Stimulated activated CD8-positive, alpha-beta memory T cell treated with anti-CD3 and anti-CD28 coated beads, Interleukin-15, amount 100 ng/mL, for 48 hours (primary cell): Measurements from ENCODE around the gene MIEF2.
A peak's percentile ranks its signal among the peaks of the same experiment; 100 is the strongest.

ENCODE experiments used
- DNase-seq, 2 donors: peaks; one replicate each; pipeline ENCODE4 v3.0.0-alpha.2; 2020; ENCODE audit warnings: low read depth in 2 of 2

MIEF2 gene

DNA sequence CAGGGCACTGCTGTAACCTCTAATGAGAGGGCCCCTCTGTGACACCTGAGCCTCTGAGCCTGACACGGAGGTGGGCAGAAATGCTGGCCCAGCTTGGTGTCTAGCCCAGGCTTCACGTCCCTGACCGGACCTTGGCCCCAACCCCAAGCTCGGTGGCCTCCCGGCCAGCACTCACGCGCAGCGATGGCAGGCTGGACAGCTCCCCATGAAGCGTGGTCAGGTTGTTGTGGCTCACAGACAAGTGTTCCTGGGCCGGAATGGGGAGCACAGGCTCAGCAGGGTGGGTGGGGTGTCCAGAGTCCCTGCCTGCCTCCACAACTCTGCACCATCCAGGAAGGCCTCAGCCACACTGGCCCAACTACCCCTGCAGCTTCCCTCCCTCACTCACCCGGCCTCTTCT is 4.1 kb upstream of the MIEF2 start:
- no peak for DNase-seq

DNA sequence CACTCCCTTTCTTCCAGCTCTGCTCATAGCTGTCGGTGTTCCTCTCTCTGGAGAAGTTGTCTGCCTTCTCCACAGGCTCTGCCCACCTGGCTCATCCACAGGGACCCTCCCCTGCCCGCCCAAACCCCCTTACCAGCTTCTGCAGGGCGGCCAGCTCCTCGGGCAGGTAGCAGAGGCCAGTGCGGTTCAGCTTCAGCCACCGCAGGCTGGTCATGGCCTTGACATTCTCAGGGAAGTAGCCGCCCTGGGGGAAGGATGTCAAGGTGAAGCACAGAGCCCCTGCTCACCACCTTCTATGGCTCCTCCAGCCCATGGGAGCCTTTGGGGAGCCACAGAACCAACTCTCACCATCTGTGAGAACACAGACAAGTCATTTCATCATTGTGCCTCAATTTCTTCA is 3.7 kb upstream of the MIEF2 start:
- no peak for DNase-seq

DNA sequence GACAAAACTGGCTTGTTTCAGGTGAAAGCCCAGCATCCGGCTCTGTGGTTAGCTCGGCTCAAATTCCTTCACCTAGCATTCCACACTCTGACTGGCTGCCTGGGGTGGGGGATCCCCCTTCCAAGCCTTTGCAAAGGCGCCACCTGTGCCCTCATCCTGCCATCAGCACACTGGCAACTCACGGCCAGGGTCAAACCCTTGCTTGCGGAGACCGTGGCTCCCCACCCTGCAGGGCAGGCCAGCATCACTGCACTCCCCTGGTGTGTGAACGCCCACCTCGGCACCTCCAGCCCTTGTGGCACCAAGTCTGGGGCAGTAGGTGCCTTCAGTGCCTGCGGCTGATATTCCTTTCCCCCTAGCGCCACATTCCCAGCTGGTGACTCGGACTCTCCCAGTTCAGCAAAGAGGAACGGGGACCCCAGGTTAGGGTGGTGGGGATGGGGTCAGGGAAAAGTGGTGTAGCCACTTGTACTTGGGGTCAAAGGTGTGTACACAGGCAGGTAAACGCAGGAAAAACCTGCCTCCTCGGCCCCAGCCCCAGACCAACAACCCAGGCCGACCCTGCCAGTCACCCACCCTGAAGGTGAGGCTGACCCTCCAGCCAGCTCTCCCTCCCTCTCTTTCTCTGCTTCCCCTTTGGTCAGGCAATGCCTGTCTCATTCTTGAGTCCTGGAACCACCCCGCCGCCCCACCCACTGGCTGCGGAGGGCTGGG is 3.0 kb upstream of the MIEF2 start:
- DNase-seq: no peak

DNA sequence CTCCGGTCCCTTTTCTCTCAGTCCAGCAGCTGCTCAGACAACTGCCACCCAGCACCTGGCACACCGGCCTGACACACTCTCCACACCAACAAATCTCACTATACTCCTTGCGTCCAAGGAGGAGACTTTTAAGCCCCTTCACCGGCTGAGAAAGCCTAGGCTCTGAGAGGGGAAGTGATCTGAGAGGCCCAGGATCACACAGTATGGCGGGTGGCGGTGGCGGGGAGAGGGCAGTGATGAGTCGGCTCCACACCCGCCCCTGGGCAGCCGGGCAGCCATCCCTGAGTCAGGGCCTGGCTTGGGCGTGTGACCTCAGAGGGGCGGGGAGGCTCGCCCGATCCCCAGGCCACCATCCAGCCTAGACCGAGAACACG is 2.5 kb upstream of the MIEF2 start:
- DNase-seq: peak; percentile 25 to 37

DNA sequence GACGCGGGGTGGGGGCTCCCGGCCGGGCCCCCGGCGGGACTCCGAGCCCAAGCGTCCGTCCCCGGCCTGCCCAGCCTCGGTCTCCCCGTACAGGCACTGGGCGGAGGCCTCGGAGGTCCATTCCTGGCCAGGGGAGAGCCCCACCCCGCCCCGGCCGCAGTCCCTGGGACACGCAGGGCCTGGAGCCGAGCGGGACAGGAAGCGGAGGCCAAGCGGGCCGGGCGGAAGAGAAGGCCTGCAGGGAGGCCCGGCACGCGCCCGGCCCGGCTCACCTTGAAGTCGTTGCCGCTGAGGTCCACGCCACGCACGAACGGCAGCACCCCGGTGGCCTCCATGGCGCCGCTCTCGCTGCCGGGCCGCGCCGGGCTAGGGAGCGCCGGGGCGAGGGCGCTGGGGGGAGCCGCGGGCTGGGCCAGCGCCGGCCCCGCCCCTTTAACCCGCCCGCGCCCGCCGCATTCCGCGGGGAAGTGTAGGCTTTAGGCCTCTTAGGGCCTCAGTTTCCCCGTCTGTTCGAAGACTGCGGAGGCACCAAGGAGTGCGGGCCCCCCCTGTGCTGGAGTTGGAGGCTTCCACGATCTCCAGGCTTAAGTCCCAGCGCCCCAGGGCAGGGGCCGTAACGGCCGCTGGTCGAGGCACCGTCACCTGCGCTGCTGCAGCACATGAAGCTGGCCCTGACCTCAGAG is 2.0 kb upstream of the MIEF2 start, which contains the start of gene FLII:
Gene FLII (minus strand): TSS at position 383 of the 683 bp plus-strand sequence. CDS start 48 bp downstream, at position 335.
- peak in 1 of 2 donors; percentile 31 for DNase-seq

DNA sequence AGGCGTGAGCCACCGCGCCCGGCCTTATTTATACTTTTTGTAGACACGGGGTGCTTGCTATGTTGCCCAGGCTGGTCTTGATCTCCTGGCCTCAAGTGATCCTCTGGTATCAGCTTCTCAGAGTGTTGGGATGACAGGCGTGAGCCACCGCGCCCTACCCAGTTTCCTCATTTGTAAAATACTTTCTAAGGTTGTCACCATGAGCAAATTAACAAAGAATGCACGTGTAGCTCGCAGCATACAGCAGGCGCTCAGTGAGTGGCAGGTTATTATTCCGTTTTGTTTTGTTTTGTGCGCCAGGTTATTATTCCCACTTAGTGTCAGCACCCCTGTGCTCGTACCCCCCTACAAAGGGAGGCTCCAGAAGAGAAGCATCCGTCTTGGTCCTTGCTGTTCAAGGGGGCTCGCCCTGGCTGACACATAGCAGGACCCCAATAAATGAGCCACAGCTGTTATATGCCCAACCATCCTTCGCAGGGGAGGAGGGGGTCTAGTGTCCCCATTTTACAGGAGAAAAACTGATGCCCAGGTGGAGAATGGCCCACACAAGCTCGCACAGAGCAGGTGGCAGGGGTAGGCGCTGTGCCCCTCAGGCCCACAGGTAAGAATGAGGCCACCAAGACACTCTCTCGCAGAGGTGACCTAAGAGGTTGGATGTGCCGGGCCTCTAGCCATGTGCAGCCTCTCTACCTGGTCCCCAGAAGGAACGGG is 686 bp upstream of the MIEF2 start:
- no peak for DNase-seq

DNA sequence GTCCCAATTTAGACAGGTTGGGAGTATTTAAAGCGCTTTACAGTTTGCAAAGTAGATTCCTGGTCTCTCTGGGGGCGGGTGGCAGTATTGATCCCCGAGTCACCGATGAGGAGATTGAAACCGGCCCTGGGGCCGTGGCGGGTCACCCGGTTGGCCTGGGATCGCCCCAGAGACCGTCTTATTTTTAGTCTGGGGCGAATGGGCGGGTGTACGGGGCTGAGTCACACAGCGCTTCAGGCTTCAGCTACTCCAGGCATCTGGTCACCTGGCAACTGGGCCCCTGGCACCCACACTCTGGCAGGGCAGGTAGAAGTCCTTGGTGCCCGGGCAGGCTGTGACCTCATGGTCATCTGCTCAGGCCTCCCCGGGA is 669 bp downstream of the MIEF2 start:
- DNase-seq: peak in 1 of 2 donors; percentile 28

DNA sequence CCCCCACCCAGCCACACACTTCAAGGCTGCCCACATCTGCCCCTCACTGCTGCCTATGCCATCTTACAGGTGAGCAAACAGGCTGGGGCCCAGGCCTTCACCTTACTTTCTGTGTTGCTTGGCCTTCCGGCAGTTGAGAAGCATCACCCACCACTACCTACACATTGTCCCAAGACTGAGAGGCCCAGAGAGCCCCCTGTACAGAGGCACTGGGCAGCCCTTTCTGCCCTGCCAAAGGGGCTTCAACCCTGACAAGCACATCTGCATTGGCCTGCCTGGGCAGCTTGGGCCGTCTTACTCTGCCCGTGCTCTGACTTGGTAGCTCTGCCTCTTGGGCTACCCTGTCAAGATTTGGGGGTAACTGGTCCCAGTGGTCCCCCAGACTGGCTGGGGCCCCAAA is 1.2 kb downstream of the MIEF2 start:
- no peak for DNase-seq

DNA sequence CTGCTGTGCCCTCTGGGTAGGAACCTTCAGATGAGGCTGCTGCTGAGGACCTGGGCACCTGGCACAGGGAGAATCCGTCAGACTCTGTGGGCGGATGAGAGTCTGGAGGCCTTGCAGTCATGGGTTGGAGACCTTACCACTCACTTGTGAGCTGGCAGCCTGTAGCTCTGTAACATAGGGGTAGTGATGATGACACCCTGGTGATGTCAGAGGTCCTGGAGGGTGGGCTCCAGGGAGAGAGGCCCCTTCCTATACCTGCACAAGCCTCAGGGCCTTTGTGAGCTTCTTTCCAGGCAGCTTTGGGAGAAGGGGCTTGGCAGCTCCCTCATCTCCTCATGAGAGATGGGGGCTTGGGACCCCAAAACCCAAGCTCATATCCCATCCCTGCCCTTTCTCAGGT is 1.6 kb downstream of the MIEF2 start:
- no peak for DNase-seq

DNA sequence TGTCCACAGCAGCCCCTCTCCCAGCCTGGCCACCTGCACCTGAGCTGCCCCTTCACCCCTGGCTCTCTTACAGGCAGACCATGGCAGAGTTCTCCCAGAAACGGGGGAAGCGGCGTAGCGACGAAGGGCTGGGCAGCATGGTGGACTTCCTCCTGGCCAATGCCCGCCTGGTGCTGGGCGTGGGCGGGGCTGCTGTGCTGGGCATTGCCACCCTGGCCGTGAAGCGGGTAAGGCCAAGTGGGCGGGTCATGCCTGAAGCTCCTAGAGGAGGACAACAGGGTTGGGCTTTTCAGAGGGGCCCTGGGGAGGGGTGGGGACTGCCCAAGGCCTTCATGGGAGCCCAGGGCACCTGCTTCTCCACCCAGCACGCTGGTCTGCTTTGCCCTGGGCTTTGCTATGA is 2.2 kb downstream of the MIEF2 start:
- no peak for DNase-seq

DNA sequence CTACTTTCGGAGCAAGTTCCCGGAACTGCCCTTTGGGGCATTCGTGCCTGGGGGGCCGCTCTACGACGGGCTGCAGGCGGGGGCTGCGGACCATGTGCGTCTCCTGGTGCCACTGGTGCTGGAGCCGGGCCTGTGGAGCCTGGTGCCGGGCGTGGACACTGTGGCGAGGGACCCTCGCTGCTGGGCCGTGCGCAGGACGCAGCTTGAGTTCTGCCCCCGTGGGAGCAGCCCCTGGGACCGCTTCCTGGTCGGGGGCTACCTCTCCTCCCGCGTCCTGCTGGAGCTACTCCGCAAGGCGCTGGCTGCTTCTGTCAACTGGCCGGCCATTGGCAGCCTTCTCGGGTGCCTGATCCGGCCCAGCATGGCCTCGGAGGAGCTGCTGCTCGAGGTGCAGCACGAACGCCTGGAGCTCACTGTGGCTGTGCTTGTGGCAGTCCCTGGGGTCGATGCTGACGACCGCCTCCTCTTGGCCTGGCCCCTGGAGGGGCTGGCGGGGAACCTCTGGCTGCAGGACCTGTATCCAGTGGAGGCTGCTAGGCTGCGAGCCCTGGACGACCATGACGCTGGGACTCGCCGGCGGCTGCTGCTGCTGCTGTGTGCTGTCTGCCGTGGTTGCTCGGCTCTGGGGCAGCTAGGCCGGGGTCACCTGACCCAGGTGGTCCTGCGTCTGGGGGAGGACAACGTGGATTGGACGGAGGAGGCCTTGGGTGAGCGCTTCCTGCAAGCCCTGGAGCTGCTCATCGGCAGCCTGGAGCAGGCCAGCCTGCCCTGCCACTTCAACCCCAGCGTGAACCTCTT is 3.6 kb downstream of the MIEF2 start:
- no peak for DNase-seq

DNA sequence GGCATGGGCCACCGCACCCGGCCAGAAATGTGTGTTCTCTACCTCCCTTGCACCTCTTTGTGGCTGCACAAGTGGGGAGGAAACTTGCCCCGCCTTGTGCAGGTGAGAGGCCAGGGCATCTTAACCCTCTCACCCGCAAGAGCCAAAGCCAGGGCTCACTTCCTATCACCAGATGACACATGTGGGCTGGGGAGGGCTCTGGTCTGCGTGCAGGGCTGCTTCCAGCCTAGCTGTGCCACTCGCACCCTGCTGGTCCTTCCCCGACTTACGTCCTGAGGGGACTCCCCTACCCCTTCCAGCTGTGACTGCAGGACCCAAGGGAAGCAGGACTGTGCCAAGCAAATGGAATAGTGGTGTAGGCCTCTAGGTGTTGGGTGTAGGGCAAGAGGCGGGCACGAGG is 6.9 kb downstream of the MIEF2 start:
- no peak for DNase-seq

DNA sequence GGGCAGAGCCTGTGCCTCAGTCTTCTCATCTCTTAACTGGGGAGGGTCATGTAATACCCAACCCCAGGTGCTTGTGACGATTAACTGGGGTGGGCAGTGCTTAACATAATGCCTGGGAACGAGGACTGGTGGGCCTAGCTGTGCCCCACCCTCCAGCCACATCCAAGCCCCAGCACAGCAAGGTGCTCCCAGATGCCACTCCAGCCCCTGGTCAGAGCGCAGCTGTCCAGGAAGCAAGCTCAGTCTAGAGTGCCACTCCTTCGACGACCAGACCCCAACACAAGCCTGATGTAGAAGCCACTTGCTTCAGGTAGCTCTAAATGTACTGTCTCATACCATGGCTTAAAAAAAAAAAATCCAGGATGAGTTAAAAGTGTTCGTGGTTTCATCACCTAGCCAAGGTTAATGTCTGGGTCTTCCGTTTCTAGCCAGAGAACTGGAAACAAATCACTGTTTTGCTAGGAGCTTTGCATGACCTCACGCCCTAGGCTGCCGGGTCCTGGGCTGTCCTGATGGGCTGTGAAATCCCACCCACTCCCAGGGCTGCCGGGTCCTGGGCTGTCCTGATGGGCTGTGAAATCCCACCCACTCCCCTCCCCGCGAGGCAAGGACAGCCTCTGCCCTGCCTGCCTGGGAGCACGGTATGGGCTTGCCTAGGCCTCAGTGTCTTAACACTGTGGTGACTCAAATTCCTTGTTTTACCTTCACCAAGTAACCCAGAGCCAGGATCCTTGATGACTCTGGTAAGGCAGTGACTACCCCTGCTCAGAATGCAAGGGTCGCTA is 7.7 kb downstream of the MIEF2 start:
- no peak for DNase-seq

DNA sequence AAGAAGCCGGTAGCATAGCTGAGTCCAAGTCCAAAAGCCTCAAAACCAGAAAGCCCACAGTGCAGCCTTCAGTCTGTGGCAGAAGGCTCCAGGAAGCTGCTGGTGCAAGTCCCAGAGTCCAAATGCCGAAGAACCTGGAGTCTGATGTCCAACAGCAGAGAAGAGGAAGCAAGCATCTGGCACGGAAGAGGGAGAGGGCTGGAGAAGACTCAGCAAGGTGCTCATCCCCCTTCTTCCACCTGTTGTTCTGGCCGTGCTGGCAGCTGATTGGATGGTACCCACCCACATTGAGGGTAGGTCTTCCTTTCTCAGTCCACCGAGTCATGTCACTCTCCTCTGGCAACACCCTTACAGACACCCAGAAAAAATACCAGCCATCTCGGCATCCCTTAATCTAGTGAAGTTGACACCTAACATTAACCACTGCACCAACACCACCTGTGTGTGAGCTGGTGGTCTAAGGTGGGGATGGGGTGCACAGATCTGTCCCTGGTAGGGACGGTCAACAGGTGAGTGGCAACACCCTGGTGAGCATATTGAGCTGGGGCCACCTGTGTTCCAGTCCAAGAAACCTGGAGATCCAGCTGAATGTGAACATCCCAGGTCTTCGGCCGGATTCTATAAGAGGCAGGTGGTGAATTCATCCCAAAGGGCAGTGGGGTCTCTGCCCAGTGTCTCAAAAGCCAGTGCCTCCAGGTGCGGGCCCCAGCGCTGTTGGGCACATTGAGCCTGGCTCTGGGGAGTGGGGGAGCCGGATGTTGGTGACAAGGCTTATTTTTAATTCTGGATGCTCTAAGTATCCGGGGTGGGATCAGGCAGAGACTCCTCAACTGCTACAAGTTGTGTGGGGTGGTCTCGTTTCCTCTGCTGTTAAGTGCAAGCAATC is 9.8 kb downstream of the MIEF2 start:
- no peak for DNase-seq

DNA sequence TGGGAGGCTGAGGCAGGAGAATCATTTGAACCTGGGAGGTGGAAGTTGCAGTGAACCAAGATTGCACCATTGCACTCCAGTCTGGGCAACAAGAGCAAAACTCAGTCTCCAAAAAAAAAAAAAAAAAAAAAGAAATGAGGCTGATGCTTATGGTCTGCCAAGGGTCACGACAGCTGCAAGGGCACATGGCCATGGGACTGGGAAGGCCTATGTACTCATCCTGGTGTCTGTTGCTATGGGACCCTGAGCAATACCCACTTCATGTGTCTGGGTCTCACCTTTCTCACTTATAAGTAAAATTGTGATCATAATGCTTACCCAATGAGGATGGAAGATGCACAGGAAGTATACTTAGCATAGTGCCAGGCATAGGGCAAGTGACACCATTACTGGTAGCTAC is 16.6 kb downstream of the MIEF2 start:
- DNase-seq: no peak

DNA sequence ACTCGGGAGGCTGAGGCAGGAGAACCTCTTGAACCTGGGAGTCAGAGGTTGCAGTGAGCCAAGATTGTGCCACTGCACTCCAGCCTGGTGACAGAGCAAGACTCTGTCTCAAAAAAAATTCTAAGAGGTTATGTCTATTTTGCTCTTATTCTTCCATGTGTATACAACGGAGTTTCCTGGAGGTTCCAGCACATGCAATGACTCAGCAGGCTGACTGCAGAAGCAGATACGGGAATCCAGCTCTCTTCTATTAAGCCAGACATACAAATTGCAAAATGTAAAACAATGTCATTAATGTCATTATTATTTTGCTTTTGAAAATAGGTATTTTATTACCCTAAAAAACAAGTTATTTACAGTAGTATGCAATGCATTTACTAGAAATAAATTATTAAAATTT is 18.4 kb downstream of the MIEF2 start:
- no peak for DNase-seq

DNA sequence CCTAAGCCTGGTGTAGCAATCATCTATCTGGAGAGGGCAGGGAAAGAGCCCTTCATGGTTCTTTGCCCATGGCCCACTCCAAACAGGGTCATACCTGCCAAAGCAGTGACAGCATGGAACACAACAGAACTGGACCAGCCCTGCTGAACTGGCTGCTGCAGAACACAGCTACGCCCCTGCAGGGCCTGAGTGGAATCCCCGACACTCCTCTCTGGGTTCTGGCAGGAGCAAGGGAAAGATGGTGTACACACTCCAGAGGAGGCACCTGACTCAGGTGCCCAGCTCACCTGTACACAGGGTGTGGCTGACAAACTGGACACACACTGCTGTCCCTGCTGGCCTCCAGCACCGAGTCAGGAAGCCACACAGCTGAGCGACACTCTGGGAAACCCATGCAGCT is 19.8 kb downstream of the MIEF2 start:
- DNase-seq: no peak

DNA sequence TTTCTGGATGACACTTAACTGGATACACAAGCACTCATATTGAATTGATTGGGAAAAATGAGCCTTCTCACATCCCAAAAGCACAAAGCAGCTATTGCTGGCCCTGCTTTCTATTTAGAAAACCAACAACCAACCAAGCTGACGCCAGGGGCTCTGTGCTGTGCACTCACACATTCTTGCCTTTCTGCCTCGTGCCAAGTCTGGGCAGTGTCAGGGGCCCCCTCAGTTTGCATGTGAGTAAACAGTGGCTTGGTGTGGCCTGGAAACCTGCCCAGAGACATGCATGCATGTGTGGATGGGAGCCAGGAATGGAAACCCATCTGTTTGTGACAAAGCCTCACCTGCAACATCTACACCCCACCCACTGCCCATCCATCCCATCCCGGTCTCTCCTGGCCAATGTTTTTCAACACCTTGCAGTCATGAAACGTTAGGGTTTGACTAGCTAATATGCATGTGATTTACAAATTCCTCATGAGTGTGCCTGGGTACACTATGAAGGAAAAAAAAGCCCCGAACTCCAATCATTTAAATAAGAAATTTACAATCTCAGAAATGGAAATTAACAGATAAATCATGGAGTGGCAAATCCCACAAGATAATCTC is 20.4 kb downstream of the MIEF2 start:
- no peak for DNase-seq

DNA sequence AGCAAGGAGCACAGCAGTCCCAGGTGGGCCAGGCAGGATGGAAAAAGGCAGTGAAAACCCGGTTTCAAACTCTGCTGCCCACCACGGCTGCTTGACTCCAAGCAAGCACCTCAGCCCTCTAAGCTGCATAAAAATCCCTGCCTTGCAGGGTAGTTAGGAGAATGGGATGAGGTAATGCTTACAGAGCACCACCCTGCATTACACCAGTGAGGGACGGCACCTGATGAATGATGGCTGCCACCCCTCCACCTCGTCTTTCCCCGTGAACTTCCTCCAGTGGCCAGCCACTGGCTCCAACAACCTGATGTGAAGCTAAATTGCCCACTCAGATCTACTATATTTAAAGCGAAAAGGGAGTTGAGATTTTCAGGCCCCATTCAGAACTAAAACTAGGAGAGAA is 21.3 kb downstream of the MIEF2 start:
- DNase-seq: no peak

DNA sequence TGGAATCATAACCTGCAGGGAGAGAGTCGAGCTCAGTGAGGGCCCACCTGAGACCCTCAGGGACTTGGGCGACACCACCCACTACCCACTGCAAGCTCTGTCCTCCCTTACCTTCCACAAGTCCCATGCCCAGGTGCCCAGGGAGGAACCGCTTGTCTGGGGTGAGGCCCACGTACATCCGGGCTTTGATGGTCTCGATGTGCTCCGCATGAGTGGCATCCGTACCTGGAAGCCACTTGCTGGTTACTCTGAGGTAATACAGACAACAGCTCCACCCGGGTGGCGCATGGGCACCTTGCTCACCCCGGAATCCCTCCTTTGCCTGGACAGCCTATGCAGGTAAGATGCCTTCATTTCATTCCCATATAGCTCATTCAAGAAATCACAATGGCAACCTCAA is 24.8 kb downstream of the MIEF2 start:
- DNase-seq: no peak
